ENCODE results near the gene CNOT4.

Gene CNOT4

DNA sequence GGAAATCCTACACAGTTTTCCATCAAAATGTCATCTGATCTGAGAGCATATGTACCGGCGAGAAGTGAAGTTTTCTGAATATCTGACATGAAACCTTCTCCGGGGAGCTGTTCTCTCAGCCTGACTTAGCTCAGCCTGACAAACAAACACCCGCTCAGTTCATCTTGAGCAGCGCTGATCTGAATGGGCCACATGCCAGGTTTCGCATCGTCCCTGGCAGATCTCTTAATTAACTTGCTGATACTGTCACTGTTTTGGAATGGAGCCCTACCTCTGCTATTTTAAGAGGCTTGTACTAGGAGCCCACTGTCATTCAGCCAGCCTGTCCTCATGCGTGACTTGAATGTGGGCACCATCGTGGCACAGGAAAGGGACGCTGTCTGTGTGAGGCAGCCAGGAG is 167.0 kb downstream of the CNOT4 start:
- TF ChIP-seq, protein P1, sequence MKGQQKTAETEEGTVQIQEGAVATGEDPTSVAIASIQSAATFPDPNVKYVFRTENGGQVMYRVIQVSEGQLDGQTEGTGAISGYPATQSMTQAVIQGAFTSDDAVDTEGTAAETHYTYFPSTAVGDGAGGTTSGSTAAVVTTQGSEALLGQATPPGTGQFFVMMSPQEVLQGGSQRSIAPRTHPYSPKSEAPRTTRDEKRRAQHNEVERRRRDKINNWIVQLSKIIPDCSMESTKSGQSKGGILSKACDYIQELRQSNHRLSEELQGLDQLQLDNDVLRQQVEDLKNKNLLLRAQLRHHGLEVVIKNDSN (IDR thresholded peaks at IDR 0.05): no peak

DNA sequence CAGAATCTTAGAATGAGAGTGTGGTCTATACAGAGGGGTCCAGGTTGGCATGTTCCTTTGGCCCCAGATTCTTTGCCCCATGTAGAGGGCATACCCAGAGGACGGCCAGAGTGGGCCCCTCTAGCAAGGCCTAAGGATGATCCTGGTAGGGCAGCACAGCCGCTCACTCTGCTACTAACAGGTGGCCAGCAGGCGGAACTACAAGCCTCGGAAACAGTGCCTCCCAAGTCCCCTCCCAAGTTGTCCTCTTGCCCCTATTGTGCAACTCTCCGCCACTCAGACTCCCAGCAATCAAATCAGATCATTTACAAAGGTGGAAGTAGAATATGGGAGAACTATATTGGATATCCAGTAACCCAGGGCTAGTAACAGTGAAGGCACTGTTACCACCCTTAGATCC is 168.9 kb downstream of the CNOT4 start:
- no peak for TF ChIP-seq CREB1 (IDR thresholded peaks at IDR 0.05; ENCODE audit: low read depth)
- TF ChIP-seq TCF12 (IDR thresholded peaks at IDR 0.05; ENCODE audit: low read depth): no peak
- no peak for TF ChIP-seq FOXM1 (IDR thresholded peaks at IDR 0.05; ENCODE audit: borderline replicate concordance, low read depth)
- TF ChIP-seq, protein P2, sequence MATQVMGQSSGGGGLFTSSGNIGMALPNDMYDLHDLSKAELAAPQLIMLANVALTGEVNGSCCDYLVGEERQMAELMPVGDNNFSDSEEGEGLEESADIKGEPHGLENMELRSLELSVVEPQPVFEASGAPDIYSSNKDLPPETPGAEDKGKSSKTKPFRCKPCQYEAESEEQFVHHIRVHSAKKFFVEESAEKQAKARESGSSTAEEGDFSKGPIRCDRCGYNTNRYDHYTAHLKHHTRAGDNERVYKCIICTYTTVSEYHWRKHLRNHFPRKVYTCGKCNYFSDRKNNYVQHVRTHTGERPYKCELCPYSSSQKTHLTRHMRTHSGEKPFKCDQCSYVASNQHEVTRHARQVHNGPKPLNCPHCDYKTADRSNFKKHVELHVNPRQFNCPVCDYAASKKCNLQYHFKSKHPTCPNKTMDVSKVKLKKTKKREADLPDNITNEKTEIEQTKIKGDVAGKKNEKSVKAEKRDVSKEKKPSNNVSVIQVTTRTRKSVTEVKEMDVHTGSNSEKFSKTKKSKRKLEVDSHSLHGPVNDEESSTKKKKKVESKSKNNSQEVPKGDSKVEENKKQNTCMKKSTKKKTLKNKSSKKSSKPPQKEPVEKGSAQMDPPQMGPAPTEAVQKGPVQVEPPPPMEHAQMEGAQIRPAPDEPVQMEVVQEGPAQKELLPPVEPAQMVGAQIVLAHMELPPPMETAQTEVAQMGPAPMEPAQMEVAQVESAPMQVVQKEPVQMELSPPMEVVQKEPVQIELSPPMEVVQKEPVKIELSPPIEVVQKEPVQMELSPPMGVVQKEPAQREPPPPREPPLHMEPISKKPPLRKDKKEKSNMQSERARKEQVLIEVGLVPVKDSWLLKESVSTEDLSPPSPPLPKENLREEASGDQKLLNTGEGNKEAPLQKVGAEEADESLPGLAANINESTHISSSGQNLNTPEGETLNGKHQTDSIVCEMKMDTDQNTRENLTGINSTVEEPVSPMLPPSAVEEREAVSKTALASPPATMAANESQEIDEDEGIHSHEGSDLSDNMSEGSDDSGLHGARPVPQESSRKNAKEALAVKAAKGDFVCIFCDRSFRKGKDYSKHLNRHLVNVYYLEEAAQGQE (IDR thresholded peaks at IDR 0.05; ENCODE audit: low read depth): no peak
- no peak for TF ChIP-seq CEBPB (IDR thresholded peaks at IDR 0.05)
- TF ChIP-seq TAF1 (IDR thresholded peaks at IDR 0.05; ENCODE audit: low read depth): no peak
- TF ChIP-seq, protein P3, sequence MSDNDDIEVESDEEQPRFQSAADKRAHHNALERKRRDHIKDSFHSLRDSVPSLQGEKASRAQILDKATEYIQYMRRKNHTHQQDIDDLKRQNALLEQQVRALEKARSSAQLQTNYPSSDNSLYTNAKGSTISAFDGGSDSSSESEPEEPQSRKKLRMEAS (IDR thresholded peaks at IDR 0.05): no peak
- no peak for TF ChIP-seq NFIC (IDR thresholded peaks at IDR 0.05)
- no peak for TF ChIP-seq EP300 (IDR thresholded peaks at IDR 0.05; ENCODE audit: borderline replicate concordance)
- TF ChIP-seq EGR1 (IDR thresholded peaks at IDR 0.05): no peak
- no peak for TF ChIP-seq YY1 (IDR thresholded peaks at IDR 0.05; ENCODE audit: low read depth)
- no peak for TF ChIP-seq TEAD4 (IDR thresholded peaks at IDR 0.05)
- TF ChIP-seq RAD21 (IDR thresholded peaks at IDR 0.05; ENCODE audit: low read depth): no peak
- no peak for TF ChIP-seq ZBTB7A (IDR thresholded peaks at IDR 0.05; ENCODE audit: low read depth)
- TF ChIP-seq, protein P1 (IDR thresholded peaks at IDR 0.05): no peak

DNA sequence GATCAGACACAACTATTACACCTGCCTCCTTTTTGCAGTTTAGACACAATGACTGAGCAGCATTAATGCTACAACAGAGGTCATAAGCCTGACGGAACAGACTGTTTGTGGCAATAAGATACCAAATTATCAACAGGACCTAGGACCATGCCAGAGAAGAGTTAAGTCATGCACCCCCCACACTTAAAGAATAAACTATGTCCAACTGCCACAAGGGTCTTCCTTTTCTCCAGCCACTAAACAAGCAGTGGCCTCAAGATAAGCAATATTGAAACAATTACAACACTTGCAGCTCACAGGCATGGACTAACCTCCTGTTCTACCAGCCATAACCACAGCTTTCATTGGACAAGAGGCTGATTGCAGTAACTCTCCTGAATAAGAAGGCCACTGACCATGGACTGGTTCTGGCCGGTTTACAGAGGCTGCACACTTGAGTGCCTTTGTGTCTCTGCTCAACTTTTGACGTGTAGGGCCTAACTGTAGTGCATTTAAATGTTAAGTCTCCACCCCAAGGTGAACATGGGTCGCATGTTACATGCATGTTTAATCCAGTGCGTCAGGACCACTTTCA is 171.8 kb downstream of the CNOT4 start:
- TF ChIP-seq TEAD4 (IDR thresholded peaks at IDR 0.05): no peak
- no peak for TF ChIP-seq CREB1 (IDR thresholded peaks at IDR 0.05; ENCODE audit: low read depth)
- no peak for TF ChIP-seq YY1 (IDR thresholded peaks at IDR 0.05; ENCODE audit: low read depth)
- TF ChIP-seq EGR1 (IDR thresholded peaks at IDR 0.05): no peak
- TF ChIP-seq, protein P3 (IDR thresholded peaks at IDR 0.05): no peak
- TF ChIP-seq, protein P1 (IDR thresholded peaks at IDR 0.05): no peak
- TF ChIP-seq CEBPB (IDR thresholded peaks at IDR 0.05): no peak

DNA sequence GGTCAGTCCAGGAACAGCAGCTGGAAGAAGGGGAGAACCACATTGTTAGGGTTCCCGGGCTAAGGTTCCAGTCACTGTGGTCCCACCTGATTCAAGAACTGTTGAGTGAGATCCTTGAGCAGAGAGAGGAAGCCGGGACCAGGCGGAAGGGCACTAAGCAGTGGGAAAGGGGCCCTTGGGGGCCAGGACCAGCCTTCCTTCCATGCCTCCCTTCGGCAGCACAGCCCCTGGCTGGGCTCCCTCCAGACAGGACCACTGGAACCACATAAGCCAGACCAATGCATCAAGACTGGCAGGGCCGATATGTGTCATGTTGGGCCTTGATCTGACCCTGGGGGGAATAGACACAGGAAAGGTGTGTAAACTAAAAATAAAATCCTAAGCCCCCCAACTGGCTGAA is 172.4 kb downstream of the CNOT4 start:
- no peak for TF ChIP-seq YY1 (IDR thresholded peaks at IDR 0.05; ENCODE audit: low read depth)
- no peak for TF ChIP-seq TEAD4 (IDR thresholded peaks at IDR 0.05)
- TF ChIP-seq, protein P1 (IDR thresholded peaks at IDR 0.05): no peak
- TF ChIP-seq EP300 (IDR thresholded peaks at IDR 0.05; ENCODE audit: borderline replicate concordance): no peak
- TF ChIP-seq TCF12 (IDR thresholded peaks at IDR 0.05; ENCODE audit: low read depth): no peak
- TF ChIP-seq ZBTB7A (IDR thresholded peaks at IDR 0.05; ENCODE audit: low read depth): no peak
- no peak for TF ChIP-seq CEBPB (IDR thresholded peaks at IDR 0.05)
- TF ChIP-seq, protein P2 (IDR thresholded peaks at IDR 0.05; ENCODE audit: low read depth): no peak
- TF ChIP-seq TAF1 (IDR thresholded peaks at IDR 0.05; ENCODE audit: low read depth): no peak
- TF ChIP-seq, protein P3 (IDR thresholded peaks at IDR 0.05): no peak
- no peak for TF ChIP-seq RAD21 (IDR thresholded peaks at IDR 0.05; ENCODE audit: low read depth)
- no peak for TF ChIP-seq FOXM1 (IDR thresholded peaks at IDR 0.05; ENCODE audit: borderline replicate concordance, low read depth)
- no peak for TF ChIP-seq NFIC (IDR thresholded peaks at IDR 0.05)
- no peak for TF ChIP-seq EGR1 (IDR thresholded peaks at IDR 0.05)
- TF ChIP-seq CREB1 (IDR thresholded peaks at IDR 0.05; ENCODE audit: low read depth): no peak

DNA sequence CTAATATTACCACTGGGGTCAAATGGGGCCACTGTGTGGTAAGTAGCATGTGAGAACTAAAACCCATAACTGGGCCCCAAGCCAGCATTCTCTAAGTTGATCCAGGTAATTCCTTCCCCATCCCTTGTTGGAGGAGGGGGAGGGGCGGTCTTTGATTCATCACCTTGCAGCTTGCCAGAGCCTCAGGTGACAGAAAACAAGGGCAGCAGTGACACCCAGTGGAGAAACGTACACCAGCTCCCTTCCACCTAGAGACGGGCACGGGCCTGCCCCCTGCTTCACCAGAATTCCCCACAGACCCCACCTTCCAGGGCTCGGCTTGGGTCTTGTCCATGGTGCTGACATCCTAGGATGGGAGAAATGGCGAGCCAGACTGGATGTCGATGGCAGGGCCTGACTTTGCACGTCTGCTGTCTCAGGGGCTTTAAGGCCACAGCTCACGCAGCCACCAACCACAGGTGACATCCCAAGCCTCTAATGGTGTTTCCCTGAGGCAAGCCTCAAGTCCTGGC is 174.2 kb downstream of the CNOT4 start:
- TF ChIP-seq TEAD4 (IDR thresholded peaks at IDR 0.05) (peak; percentile 63), EP300 (IDR thresholded peaks at IDR 0.05; ENCODE audit: borderline replicate concordance) (peak; percentile 24; the same call in 1 of the 2 replicates), FOXM1 (IDR thresholded peaks at IDR 0.05; ENCODE audit: borderline replicate concordance, low read depth) (no peak; the same call in 1 of the 2 replicates), YY1 (IDR thresholded peaks at IDR 0.05; ENCODE audit: low read depth) (peak; percentile 68), EGR1 (IDR thresholded peaks at IDR 0.05) (no peak), CREB1 (IDR thresholded peaks at IDR 0.05; ENCODE audit: low read depth) (no peak), RAD21 (IDR thresholded peaks at IDR 0.05; ENCODE audit: low read depth) (peak; percentile 99), ZBTB7A (IDR thresholded peaks at IDR 0.05; ENCODE audit: low read depth) (peak; percentile 94), NFIC (IDR thresholded peaks at IDR 0.05) (peak; percentile 54), TAF1 (IDR thresholded peaks at IDR 0.05; ENCODE audit: low read depth) (no peak), CEBPB (IDR thresholded peaks at IDR 0.05) (no peak), TCF12 (IDR thresholded peaks at IDR 0.05; ENCODE audit: low read depth) (0 out of 2 replicates have a peak, but pooled peaks have one; percentile 35)
- TF ChIP-seq, protein P3 (IDR thresholded peaks at IDR 0.05): peak; percentile 42; the same call in 1 of the 2 replicates
- TF ChIP-seq, protein P1 (IDR thresholded peaks at IDR 0.05): no peak
- TF ChIP-seq, protein P2 (IDR thresholded peaks at IDR 0.05; ENCODE audit: low read depth): peak; percentile 98
